GM10266 (cell line): ENCODE measurements around the gene TDRD7.

Experiments used
- DNase-seq: peaks from one replicate; pipeline ENCODE4 v3.0.0; 2012; ENCODE audit errors: extremely low spot score
- CTCF ChIP-seq: IDR thresholded peaks from 2 replicates; pipeline ENCODE4 v1.5.1; 2012; ENCODE audit warnings: mild to moderate bottlenecking, low read depth; ENCODE audit not compliant: control insufficient read depth, insufficient read depth; ENCODE audit errors: missing control alignments

Gene TDRD7

GRCh38 chr9:97397220-97397619, 14.7 kb upstream of the TDRD7 start:
- no peak for DNase-seq
- TF ChIP-seq CTCF: no peak

- TF ChIP-seq CTCF: peak; percentile 99
- DNase-seq: peak; percentile 75
Measured at GRCh38 chr9:97398999-97399758, 12.7 kb upstream of the TDRD7 start.

DNA sequence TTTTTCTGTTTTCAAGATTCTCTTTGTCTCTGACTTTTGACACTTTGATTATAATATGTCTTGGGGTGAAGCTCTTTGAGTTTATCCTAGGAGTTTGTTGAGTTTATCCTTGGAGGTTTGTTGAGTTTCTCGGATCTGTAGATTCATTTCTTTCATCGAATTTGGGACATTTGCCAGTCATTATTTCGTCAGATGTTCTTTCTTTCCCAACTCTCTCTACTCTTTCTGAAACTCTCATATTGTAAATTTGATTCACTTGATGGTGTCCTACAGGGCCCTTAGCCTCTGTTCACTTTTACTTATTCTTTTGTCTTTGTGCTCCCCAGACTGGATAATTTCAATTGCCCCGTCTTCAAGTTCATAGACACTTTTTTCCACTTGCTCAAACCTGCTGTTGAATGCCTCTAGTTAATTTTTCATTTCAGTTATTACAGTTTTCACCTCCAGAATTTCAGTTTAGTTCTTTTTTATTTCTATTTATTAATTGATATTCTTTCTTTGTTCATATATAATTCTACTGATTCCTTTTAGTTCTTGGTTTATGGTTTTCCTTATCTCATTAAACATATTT, 8.1 kb upstream of the TDRD7 start:
- TF ChIP-seq CTCF: no peak
- no peak for DNase-seq

DNA sequence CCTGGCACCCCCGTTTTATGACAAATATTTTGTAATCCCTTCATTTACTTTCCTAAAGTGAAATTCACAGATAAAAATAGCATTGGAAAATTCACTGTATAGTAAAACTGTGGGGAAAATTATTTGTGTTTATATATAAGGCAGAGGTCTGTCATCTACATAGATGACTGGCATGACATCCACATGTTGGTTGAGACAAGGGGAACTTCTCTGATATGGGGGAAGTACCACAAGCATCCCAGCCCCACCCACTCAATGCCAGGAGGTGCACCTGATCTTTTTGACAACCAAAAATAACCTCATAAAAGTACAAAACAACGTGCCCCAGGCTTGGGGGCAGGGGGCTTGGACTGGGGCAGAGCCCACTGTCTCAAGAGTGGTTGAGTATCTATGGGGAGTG, 6.3 kb upstream of the TDRD7 start:
- DNase-seq: no peak
- TF ChIP-seq CTCF: no peak

DNA sequence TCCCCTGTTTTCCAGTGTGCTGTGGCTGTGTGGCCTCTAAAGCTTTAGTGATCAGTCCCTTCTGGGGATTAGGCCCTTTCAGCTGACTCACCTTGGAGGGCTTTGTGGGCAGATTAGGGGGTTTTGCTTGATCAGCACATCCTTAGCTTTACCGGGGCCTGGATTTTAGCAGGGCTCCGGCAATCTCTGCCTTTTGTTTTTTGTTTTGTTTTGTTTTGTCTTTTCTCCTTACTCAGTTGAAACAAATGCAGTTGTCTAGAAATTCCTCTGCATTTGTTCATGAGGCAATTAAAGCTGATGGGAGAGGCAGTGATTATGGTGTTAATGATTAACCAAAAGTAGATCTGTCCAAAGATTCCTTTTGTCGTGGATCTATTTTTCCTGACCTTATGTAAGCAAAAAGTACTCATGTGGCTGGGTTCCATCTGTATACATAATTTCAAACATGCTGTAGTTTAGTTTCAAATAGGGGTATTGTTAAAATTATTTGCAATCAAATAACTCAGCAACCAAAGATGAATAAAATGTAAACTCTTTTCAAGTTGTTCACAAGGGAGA, 5.2 kb upstream of the TDRD7 start:
- TF ChIP-seq CTCF: no peak
- DNase-seq: no peak

DNA sequence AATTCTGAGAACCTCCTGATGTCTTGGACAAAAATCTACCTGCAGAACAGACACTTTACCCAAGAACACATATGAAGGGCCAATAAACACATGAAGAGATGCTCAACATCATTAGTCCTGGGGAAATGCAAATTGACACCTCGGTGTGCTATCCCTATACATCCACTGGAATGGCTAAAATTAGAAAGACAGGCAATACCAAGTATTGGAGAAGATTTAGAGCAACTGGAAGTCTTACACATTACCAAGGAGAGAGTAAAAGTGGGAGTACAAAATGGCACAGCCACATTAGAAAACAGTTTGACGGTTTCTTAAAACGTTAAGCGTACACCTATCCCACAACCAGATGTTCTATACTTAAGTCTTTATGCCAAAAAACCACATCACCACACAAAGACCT, 3.3 kb upstream of the TDRD7 start:
- no peak for DNase-seq
- TF ChIP-seq CTCF: no peak

GRCh38 chr9:97411440-97411788, 482 bp upstream of the TDRD7 start:
- TF ChIP-seq CTCF: no peak
- no peak for DNase-seq
